ENCODE measurements around the gene ZSCAN5A.
A peak's percentile ranks its signal among the peaks of the same experiment; 100 is the strongest.
"Not testable (repeated sequence)": the region's sequence is repeated elsewhere in the genome, so short reads cannot be mapped to it uniquely, and the experiment has no call there.

ZSCAN5A gene

GRCh38 chr19:56312787-56313657 lies 1.6 kb downstream of the ZSCAN5A start:
- DNase-seq (ENCODE audit: low spot score), result no peak

GRCh38 chr19:56312342-56312741 lies 2.3 kb downstream of the ZSCAN5A start:
- no peak for DNase-seq (ENCODE audit: low spot score)

- DNase-seq (ENCODE audit: low spot score), result no peak
These were observed 4.2 kb downstream of the ZSCAN5A start for GRCh38 chr19:56310462-56310861.

GRCh38 chr19:56309511-56310185 lies 5.0 kb downstream of the ZSCAN5A start:
- peak; percentile 13 for DNase-seq (ENCODE audit: low spot score)

GRCh38 chr19:56308792-56309191 lies 5.8 kb downstream of the ZSCAN5A start:
- DNase-seq (ENCODE audit: low spot score), result no peak

- DNase-seq (ENCODE audit: low spot score), result not testable (repeated sequence)
These were observed 7.6 kb downstream of the ZSCAN5A start for GRCh38 chr19:56307062-56307461.

- no peak for DNase-seq (ENCODE audit: low spot score)
These were observed 8.6 kb downstream of the ZSCAN5A start for GRCh38 chr19:56306016-56306415.

GRCh38 chr19:56304243-56304642 lies 10.4 kb downstream of the ZSCAN5A start:
- no peak for DNase-seq (ENCODE audit: low spot score)

- DNase-seq (ENCODE audit: low spot score), result no peak
These were observed 12.6 kb downstream of the ZSCAN5A start for GRCh38 chr19:56301886-56302620.

- DNase-seq (ENCODE audit: low spot score), result no peak
These were observed 13.5 kb downstream of the ZSCAN5A start for GRCh38 chr19:56301155-56301554.

GRCh38 chr19:56299688-56300087 lies 15.0 kb downstream of the ZSCAN5A start:
- DNase-seq (ENCODE audit: low spot score), result no peak

- no peak for DNase-seq (ENCODE audit: low spot score)
These were observed 17.6 kb downstream of the ZSCAN5A start for GRCh38 chr19:56297010-56297409.

- DNase-seq (ENCODE audit: low spot score), result no peak
These were observed 18.8 kb downstream of the ZSCAN5A start for GRCh38 chr19:56295531-56296455.

GRCh38 chr19:56294549-56294948 lies 20.1 kb downstream of the ZSCAN5A start:
- DNase-seq (ENCODE audit: low spot score), result peak; percentile 46

- DNase-seq (ENCODE audit: low spot score), result no peak
These were observed 22.8 kb downstream of the ZSCAN5A start for GRCh38 chr19:56291867-56292266.

GRCh38 chr19:56290104-56290503 lies 24.5 kb downstream of the ZSCAN5A start:
- DNase-seq (ENCODE audit: low spot score), result no peak

- no peak for DNase-seq (ENCODE audit: low spot score)
These were observed 29.9 kb downstream of the ZSCAN5A start for GRCh38 chr19:56284746-56285145.

GRCh38 chr19:56282809-56283208 lies 31.8 kb downstream of the ZSCAN5A start:
- no peak for DNase-seq (ENCODE audit: low spot score)

- DNase-seq (ENCODE audit: low spot score), result no peak
These were observed 41.0 kb downstream of the ZSCAN5A start for GRCh38 chr19:56273563-56274117.

GRCh38 chr19:56272161-56272798 lies 42.4 kb downstream of the ZSCAN5A start, which contains the start of gene EDDM13:
Gene EDDM13 (plus strand): TSS chr19:56272748. CDS start chr19:56272835, 87 bp downstream.
- no peak for DNase-seq (ENCODE audit: low spot score)

GRCh38 chr19:56271151-56271550 lies 43.5 kb downstream of the ZSCAN5A start:
- DNase-seq (ENCODE audit: low spot score), result no peak

Measured in SW480 (cell line).